ENCODE measurements around the gene FAM3D.
"Not testable (repeated sequence)": the region's sequence is repeated elsewhere in the genome, so short reads cannot be mapped to it uniquely, and the experiment has no call there.

The FAM3D gene, protein sequence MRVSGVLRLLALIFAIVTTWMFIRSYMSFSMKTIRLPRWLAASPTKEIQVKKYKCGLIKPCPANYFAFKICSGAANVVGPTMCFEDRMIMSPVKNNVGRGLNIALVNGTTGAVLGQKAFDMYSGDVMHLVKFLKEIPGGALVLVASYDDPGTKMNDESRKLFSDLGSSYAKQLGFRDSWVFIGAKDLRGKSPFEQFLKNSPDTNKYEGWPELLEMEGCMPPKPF

DNA sequence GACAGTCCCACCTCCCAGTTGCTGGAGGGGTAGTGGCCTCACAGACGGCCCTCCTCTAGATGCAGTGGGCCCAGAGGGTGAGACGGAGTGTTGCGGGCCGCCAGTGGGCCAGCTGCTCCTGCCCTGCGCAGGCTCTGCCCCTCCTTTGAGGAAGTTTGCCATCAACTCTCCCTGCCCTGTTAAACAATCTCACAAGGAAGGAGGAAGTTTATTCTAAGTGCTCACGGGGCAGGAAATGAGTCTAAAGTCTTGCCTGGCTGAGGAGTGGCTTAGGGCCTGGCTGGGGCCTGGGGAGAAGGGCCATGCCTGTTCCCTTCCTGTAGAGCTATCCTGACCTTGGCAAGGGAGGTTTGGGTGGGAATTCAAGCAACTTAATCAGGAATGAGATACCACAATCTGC, at the start of gene FAM3D:
Gene FAM3D, minus strand, starts transcription at position 92 of the 400 bp plus-strand sequence. CDS start 11,211 bp downstream, outside the sequence.
- H3K4me3 ChIP-seq (ENCODE audit: low read length), result no peak within 1 kb of the TSS
- no peak for TF ChIP-seq ZNF274 (IDR thresholded peaks at IDR 0.05; ENCODE audit: low read depth, low read length)

DNA sequence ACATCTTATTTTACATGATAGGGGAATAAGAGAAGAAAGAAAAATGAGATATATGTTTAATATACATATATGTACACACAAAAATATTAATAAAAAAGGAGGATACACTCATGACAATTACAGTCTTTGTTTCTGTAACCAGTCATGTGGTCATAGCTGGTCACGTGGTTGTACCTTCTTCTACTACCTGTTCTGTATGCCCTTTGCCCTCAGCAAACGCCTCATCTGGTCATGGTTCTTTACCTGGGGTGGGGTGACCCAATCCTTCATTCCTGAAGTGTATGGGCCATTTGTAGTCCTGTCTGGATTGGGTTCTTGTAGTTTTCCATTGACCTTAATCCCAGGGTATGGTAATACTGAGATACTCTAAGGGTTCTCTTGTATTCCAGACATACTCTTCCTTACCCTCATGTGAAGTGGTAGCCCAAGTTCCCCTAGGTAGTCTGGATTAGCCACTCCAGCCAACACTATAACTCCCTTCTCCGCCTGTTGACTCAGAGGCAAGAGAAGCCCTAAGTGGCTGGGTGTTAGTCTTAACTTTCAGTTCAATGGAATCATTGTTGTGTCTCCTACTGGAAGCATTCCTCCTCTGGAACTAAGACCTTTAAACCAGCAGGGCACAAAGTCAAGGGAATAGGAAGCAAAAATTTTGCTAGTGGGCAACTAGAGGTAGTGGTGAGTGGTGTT, 47.3 kb upstream of the FAM3D start:
- H3K4me3 ChIP-seq (ENCODE audit: low read length), result no peak overlapping the region
- no peak for TF ChIP-seq ZNF274 (IDR thresholded peaks at IDR 0.05; ENCODE audit: low read depth, low read length)

DNA sequence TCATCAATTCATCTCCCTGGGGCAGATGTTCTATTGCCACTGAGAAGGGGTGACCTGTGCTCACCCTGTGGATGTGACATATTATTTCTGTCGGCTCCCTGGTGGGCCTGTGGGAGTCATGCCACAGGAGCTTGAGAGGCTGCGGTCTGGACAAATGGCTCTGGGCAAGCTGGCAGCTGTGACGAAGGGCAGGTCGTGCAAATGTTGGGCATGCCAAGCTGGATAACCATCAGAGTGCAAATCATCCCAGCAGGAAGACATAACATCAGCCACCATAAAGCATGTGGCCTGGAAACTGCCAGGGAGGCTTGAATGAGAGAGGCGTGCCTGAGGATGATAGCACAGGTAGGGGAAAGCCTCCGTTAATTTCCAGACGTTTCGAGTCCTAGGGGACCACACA, 45.3 kb upstream of the FAM3D start:
- TF ChIP-seq ZNF274 (IDR thresholded peaks at IDR 0.05; ENCODE audit: low read depth, low read length), result no peak
- H3K4me3 ChIP-seq (ENCODE audit: low read length), result no peak overlapping the region

DNA sequence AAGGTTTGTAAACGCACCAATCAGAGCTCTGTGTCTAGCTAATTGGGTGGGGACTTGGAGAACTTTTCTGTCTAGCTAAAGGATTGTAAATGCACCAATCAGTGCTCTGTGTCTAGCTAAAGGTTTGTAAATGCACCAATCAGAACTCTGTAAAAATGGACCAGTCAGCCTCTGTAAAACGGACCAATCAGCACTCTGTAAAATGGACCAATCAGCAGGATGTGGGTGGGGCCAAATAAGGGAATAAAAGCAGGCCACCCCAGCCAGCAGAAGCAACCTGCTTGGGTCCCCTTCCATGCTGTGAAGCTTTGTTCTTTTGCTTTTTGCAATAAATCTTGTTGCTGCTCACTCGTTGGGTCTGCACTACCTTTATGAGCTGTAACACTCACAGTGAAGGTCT, 42.4 kb upstream of the FAM3D start:
- not testable (repeated sequence) for H3K4me3 ChIP-seq (ENCODE audit: low read length)

DNA sequence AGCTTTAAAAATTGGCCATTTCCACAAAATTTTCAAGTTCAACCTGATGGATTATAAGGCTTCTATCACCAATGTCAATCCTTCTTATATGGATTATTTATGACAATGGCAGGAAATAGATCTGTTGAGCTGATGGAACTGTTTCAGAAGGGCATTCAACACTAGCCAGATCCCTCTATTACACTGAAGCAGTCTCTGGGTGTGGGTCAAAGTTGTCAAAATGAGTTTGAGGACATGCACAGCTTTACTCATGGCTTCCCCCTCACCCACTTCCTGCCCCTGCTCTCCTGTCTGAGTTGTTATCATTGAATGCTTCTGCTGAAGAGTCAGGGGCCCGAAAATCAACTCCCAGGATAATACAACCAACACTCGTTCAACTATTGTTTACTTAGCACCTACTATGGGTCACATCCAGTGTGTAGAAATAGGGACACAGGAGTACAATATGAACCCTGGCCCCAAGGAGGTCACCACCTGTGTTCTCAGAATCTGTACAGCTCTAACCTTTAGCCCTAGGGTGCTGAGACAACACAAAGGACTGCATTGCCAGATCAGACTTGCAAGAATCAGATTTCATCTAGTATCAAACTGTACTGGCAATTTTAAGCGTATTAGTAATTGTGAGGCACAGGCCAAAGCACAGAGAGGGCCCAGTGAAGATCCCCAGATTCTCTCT, 41.7 kb upstream of the FAM3D start:
- no peak for TF ChIP-seq ZNF274 (IDR thresholded peaks at IDR 0.05; ENCODE audit: low read depth, low read length)
- H3K4me3 ChIP-seq (ENCODE audit: low read length), result no peak overlapping the region

DNA sequence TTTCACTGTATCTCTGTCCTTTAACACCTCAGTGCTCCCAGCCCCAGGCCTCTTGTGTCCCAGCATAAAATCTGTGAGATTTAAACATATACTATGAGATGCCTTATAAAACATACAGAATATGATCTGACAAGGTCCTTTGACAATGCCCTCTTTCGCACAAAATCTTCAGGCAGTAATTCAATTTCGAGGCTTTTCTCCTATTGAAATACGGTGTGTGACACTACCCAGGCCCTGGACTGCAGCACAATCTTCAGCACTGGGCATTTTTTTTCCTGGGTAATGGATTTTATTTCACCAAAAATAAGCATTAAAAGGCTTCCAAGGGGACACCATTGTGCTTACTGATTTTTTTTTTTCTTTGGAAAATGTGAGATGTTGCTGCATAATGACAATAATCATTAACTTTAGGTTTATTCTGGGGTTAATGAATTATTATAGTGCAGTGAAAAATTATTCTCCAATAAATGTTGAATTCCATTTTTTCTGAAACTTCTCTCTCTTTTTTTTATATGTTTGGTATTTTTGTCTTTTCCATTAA, 40.9 kb upstream of the FAM3D start:
- no peak for TF ChIP-seq ZNF274 (IDR thresholded peaks at IDR 0.05; ENCODE audit: low read depth, low read length)
- no peak overlapping the region for H3K4me3 ChIP-seq (ENCODE audit: low read length)

DNA sequence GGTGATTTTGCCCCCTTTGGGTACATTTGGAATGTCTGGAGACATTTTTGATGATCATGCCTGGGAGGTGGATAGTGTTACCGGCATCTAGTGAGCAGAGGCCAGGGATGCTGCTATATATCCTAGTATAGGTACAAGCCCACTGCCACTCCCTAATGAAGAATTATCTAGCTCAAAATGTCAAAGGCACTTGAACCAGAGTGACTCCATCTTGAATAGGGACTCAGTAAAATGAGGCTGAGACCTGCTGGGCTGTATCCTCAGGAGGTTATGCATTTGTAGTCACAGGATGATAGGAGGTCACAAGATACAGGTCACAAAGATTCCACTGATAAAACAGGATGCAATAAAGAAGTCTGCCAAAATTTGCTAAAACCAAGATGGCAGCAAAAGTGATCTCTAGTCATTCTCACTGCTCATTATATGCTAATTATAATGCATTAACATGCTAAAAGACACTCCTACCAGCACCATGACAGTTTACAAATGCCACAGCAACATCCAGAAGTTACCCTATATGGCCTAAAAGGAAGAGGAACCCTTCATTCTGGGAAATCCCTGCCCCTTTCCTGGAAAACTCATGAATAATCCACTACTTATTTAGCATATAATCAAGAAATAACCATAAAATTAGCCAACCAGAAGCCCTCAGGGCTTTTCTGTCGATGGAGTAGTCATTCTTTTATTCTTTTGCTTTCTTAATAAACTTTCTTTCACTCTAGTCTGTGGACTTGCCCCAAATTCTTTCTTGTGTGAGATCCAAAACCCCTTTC, 40.0 kb upstream of the FAM3D start:
- TF ChIP-seq ZNF274 (IDR thresholded peaks at IDR 0.05; ENCODE audit: low read depth, low read length), result no peak
- no peak overlapping the region for H3K4me3 ChIP-seq (ENCODE audit: low read length)

DNA sequence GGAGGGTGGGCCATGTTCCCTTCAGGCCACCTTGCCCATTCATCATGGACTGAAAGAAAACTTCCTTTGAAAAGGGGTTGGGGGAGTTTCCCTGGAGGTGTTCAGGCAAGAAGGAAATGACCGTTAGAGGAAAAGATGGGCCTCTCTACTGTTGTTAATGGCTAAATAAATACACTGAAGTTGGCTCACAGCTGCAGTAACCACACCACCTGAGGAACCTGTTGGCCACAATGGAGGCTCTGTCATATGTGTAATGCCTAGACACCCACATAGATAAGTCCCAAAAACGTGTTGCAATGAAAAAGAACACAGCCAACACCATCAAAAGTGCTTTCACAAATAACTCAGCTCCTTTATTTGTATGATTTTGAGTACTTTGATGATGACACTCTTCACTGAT, 38.2 kb upstream of the FAM3D start:
- no peak overlapping the region for H3K4me3 ChIP-seq (ENCODE audit: low read length)
- no peak for TF ChIP-seq ZNF274 (IDR thresholded peaks at IDR 0.05; ENCODE audit: low read depth, low read length)

DNA sequence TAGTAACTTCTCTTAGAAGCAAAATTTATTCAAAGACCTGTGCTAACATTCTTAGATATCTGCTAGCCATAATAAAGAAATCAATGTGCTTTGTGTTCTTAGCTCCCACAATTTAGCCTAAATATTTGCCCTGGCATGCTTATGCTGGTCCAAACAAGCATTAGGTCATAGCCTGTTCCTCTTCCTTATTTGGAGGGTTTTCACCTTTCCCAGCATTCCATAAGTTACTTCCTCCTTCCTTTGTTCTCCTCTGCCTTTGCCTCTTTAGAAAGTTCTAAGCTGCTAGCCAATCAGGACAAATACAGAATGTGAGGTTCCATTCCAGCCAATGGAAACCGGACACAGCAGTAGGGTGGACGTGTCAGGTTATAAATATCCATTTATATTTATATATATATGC, 37.7 kb upstream of the FAM3D start:
- not testable (repeated sequence) for H3K4me3 ChIP-seq (ENCODE audit: low read length)

DNA sequence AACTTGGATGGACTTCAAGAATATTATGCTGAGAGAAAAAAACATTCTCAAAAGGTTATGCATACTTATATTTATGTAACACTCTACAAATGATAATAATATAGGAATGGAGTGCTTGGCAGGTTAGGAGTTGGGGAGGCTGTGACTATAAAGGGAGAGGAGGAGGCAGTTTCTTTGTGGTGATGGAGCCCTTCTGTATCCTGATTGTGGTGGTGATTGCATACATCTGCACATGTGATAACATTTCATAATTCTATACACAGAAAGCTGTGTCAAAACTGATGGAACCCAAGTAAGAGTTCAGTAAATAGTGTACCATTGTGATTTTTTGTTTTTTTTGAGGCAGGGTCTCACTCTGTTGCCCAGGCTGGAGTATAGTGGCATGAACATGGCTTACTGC, 31.7 kb upstream of the FAM3D start:
- H3K4me3 ChIP-seq (ENCODE audit: low read length), result no peak overlapping the region
- no peak for TF ChIP-seq ZNF274 (IDR thresholded peaks at IDR 0.05; ENCODE audit: low read depth, low read length)

DNA sequence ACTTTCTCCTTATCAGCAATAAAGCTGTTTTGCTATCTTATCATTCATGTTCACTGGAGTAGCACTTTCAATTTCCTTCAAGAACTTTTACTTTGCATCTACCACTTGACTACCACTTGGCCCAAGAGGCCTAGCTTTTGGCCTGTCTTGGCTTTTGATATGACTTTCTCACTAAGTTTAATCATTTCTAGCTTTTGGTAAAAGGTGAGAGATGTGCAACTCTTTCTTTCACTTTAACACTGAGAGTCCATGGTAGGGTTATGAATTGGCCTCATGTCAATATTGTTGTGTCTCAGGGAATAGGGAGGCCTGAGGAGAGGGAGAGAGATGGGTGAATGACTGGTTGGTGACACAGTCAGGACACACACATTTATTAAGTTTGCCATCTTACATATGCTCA, 31.0 kb upstream of the FAM3D start:
- H3K4me3 ChIP-seq (ENCODE audit: low read length), result no peak overlapping the region
- no peak for TF ChIP-seq ZNF274 (IDR thresholded peaks at IDR 0.05; ENCODE audit: low read depth, low read length)

DNA sequence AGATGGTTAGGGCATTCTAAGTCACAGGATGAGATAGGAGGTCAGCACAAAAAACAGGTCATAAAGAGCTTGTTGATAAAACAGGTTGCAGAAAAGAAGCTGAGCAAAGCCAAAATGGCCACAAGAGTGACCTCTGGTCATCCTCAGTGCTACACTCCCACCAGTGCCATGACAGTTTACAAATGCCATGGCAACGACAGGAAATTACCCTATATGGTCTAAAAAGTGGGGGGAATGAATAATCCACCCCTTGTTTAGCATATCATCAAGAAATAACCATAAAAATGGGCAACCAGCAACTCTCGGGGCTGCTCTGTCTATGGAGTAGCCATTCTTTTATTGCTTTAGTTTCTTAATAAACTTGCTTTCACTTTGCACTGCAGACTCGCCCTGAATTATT, 30.2 kb upstream of the FAM3D start:
- not testable (repeated sequence) for H3K4me3 ChIP-seq (ENCODE audit: low read length)

DNA sequence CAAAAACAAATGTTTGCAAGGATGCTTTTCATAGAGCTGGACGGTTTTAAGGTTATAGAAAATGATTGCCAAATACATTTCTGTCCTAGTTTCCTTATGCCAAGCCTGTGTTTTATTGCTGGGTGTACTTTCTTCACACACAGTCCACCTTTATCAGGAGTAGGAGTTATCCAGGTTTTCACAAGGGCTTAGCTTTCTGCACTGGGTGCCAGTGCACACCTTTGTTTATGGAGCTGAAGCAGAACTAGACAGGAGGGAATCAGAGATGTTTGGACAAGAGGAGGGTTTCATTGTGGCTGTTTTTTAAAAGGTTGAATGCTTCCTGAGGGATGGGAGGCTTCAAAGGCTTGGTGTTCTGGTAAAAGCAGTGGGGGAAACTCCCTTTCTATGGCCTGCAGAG, 29.5 kb upstream of the FAM3D start:
- no peak overlapping the region for H3K4me3 ChIP-seq (ENCODE audit: low read length)
- TF ChIP-seq ZNF274 (IDR thresholded peaks at IDR 0.05; ENCODE audit: low read depth, low read length), result no peak

DNA sequence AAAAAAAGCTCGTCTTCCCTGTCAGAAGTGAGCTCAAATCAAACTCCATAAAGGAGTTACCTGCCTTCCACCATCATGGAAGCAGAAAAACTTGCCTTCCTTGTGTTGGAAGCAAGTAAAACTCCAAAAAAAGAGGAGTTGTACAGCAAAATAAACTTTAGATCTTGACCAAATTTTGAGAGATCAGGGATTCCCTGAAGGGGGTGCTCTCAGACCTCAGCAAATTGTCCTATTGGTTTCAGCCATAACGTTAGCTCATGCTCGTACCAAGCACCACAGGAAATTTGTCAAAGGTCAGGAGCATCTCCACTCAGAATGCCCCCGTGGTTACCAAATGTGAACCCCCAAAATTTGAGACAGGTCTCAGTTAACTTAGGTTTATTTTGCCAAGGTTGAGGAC, 28.7 kb upstream of the FAM3D start:
- H3K4me3 ChIP-seq (ENCODE audit: low read length), result not testable (repeated sequence)

All from GM08714 (cell line).